Trophoblast cell (in vitro differentiated cells and primary cell): ENCODE measurements around the gene BZW2. TPM values are rescaled to one million over a fixed set of nuclear protein-coding genes. Genes with fewer than 3 reads are reported as not detected.
A peak's percentile ranks its signal among the peaks of the same experiment; 100 is the strongest.

ENCODE experiments used
- DNase-seq, 2 donors: peaks; one replicate each; pipeline ENCODE4 v3.0.0-alpha.2; 2016
- H2AFZ ChIP-seq: 2 replicates; pipeline ENCODE4 v1.6.1; 2013; ENCODE audit warnings: low read length, moderate library complexity, mild to moderate bottlenecking; ENCODE audit not compliant: insufficient read depth, poor library complexity
- H2AK5ac ChIP-seq: 2 replicates; pipeline ENCODE4 v1.6.1; 2013; ENCODE audit warnings: mild to moderate bottlenecking, low read length
- H2BK120ac ChIP-seq: 2 replicates; pipeline ENCODE4 v1.6.1; 2013; ENCODE audit warnings: low read length, mild to moderate bottlenecking, moderate library complexity; ENCODE audit not compliant: insufficient read depth, poor library complexity
- H2BK12ac ChIP-seq: 2 replicates; pipeline ENCODE4 v1.6.1; 2013; ENCODE audit warnings: mild to moderate bottlenecking, low read length, moderate library complexity
- H2BK5ac ChIP-seq: 2 replicates; pipeline ENCODE4 v1.6.1; 2013; ENCODE audit warnings: low read length, low read depth, moderate library complexity, mild to moderate bottlenecking; ENCODE audit not compliant: poor library complexity
- H3K14ac ChIP-seq: 2 replicates; pipeline ENCODE4 v1.6.1; 2013; ENCODE audit warnings: mild to moderate bottlenecking, low read length
- H3K18ac ChIP-seq: 2 replicates; pipeline ENCODE4 v1.6.1; 2013; ENCODE audit warnings: mild to moderate bottlenecking, low read length
- H3K23ac ChIP-seq: 2 replicates; pipeline ENCODE4 v1.6.1; 2013; ENCODE audit warnings: low read length
- H3K27ac ChIP-seq: 2 replicates; pipeline ENCODE4 v1.5.1; 2013; ENCODE audit warnings: low read depth, mild to moderate bottlenecking, inconsistent platforms, low read length, moderate library complexity
- H3K27me3 ChIP-seq: 2 replicates; pipeline ENCODE4 v1.6.1; 2013; ENCODE audit warnings: inconsistent platforms, mild to moderate bottlenecking, low read length, moderate library complexity; ENCODE audit not compliant: insufficient read depth
- H3K36me3 ChIP-seq, 2 experiments: 1 replicate in 1 of 2; 2 replicates in 1 of 2; pipeline ENCODE4 v1.6.1; 2013; ENCODE audit warnings: low read length in 2 of 2, mild to moderate bottlenecking in 2 of 2, moderate library complexity in 1 of 2; ENCODE audit not compliant: insufficient read depth in 2 of 2, control insufficient read depth in 1 of 2
- H3K4ac ChIP-seq: 2 replicates; pipeline ENCODE4 v1.6.1; 2013; ENCODE audit warnings: low read depth, mild to moderate bottlenecking, low read length, moderate library complexity
- H3K4me1 ChIP-seq, 2 experiments: 1 replicate in 1 of 2; 2 replicates in 1 of 2; pipeline ENCODE4 v1.6.1; 2013; ENCODE audit warnings: low read length in 2 of 2, mild to moderate bottlenecking in 2 of 2, moderate library complexity in 1 of 2; ENCODE audit not compliant: insufficient read depth in 2 of 2, control insufficient read depth in 1 of 2
- H3K4me2 ChIP-seq: 2 replicates; pipeline ENCODE4 v1.6.1; 2013; ENCODE audit warnings: inconsistent platforms, mild to moderate bottlenecking, low read length, moderate library complexity
- H3K4me3 ChIP-seq: 2 replicates; pipeline ENCODE4 v1.5.1; 2013; ENCODE audit warnings: mild to moderate bottlenecking, low read depth, low read length, inconsistent platforms
- H3K79me1 ChIP-seq: one replicate; pipeline ENCODE4 v1.6.1; 2013; ENCODE audit warnings: low read length
- H3K79me2 ChIP-seq: 2 replicates; pipeline ENCODE4 v1.6.1; 2013; ENCODE audit warnings: low read length, mild to moderate bottlenecking; ENCODE audit not compliant: control insufficient read depth, insufficient read depth, poor library complexity
- H3K9ac ChIP-seq: 2 replicates; pipeline ENCODE4 v1.6.1; 2013; ENCODE audit warnings: mild to moderate bottlenecking, low read length
- H3K9me3 ChIP-seq: 2 replicates; pipeline ENCODE4 v1.6.1; 2013; ENCODE audit warnings: low read depth, mild to moderate bottlenecking, control low read depth, inconsistent platforms, low read length; ENCODE audit not compliant: insufficient read depth
- H4K12ac ChIP-seq: 2 replicates; pipeline ENCODE4 v1.6.1; 2013; ENCODE audit warnings: low read depth, mild to moderate bottlenecking, low read length, moderate library complexity
- H4K8ac ChIP-seq: 2 replicates; pipeline ENCODE4 v1.6.1; 2013; ENCODE audit warnings: low read depth, mild to moderate bottlenecking, low read length, moderate library complexity
- H4K91ac ChIP-seq: one replicate; pipeline ENCODE4 v1.6.1; 2013; ENCODE audit warnings: low read depth, mild to moderate bottlenecking, low read length, moderate library complexity
- WGBS: extraction: QIAGEN DNeasy Blood & Tissue Kit; methylation state at CpG from one replicate; pipeline ENCODE4 v1.1.7; 2013; ENCODE audit warnings: missing lambda C conversion rate; ENCODE audit not compliant: insufficient read length, insufficient coverage; ENCODE audit errors: extremely low coverage; 5-methylcytosine and 5-hydroxymethylcytosine counted together
- polyA plus RNA-seq: library from polyadenylated mRNA; stranded (reverse); fragments of 200-250 nt; gene quantifications from 2 replicates; pipeline ENCODE4 v1.2.3, GENCODE V29; 2013

BZW2 gene
- 239 and 252 TPM in 2 replicates for polyA plus RNA-seq

GRCh38 chr7:16645593-16646471, at the start of gene BZW2, which contains the start of gene ANKMY2:
TSS of gene BZW2 (plus strand) at chr7:16646181. CDS start at chr7:16665444, 19,263 bp downstream.
TSS of gene ANKMY2 (minus strand) at chr7:16645754. CDS start at chr7:16645573, 181 bp downstream.
- H3K9me3 ChIP-seq, result peaks cover 1% of the 10 kb centered on the region
- H3K4me2 ChIP-seq, result peak within 1 kb of the TSS; percentile 91
- peak within 1 kb of the TSS; percentile 95 for H2AK5ac ChIP-seq
- H3K27me3 ChIP-seq, result no peaks in the 10 kb centered on the region
- DNase-seq, result peak; percentile 95 to 98
- H3K23ac ChIP-seq, result no peak within 1 kb of the TSS
- H4K8ac ChIP-seq, result peak within 1 kb of the TSS; percentile 78
- peak within 1 kb of the TSS; percentile 96 for H4K91ac ChIP-seq
- peak within 1 kb of the TSS; percentile 93 for H4K12ac ChIP-seq
- H3K4ac ChIP-seq, result peak within 1 kb of the TSS; percentile 93
- H3K9ac ChIP-seq, result peak within 1 kb of the TSS; percentile 90
- peak within 1 kb of the TSS; percentile 89 for H3K27ac ChIP-seq
- peak within 1 kb of the TSS; percentile 67 for H2BK12ac ChIP-seq
- no CpG with 5 or more reads among the region's 73 CpGs for WGBS
- H3K79me2 ChIP-seq, result peaks cover 21% of the 10 kb centered on the region
- H3K36me3 ChIP-seq, result no peaks in the 10 kb centered on the region
- H3K4me1 ChIP-seq, result peaks cover 2 to 10% of the 10 kb centered on the region in 2 experiments
- peak within 1 kb of the TSS; percentile 100 for H3K4me3 ChIP-seq
- H3K14ac ChIP-seq, result peak within 1 kb of the TSS; percentile 100
- H2AFZ ChIP-seq, result peak within 1 kb of the TSS; percentile 89
- peak within 1 kb of the TSS; percentile 99 for H2BK5ac ChIP-seq
- H3K18ac ChIP-seq, result peak within 1 kb of the TSS; percentile 100
- H2BK120ac ChIP-seq, result peak within 1 kb of the TSS; percentile 97
- H3K79me1 ChIP-seq, result peaks cover 18% of the 10 kb centered on the region

- no CpG with 5 or more reads among the region's 4 CpGs for WGBS
- H3K4me2 ChIP-seq, result no peak overlapping the region
- no peak overlapping the region for H4K91ac ChIP-seq
- no peak overlapping the region for H3K4ac ChIP-seq
- no peak overlapping the region for H2BK120ac ChIP-seq
- H3K79me1 ChIP-seq, result no peaks in the 10 kb centered on the region
- DNase-seq, result no peak
- no peak overlapping the region for H3K4me3 ChIP-seq
- H4K12ac ChIP-seq, result no peak overlapping the region
- peaks cover 7 to 12% of the 10 kb centered on the region in 2 experiments for H3K36me3 ChIP-seq
- H2BK12ac ChIP-seq, result no peak overlapping the region
- H2BK5ac ChIP-seq, result no peak overlapping the region
- H3K14ac ChIP-seq, result no peak overlapping the region
- no peaks in the 10 kb centered on the region for H3K27me3 ChIP-seq
- H3K23ac ChIP-seq, result no peak overlapping the region
- H3K79me2 ChIP-seq, result no peaks in the 10 kb centered on the region
- no peak overlapping the region for H3K27ac ChIP-seq
- no peak overlapping the region for H3K18ac ChIP-seq
- H3K9me3 ChIP-seq, result peaks cover 4% of the 10 kb centered on the region
- H4K8ac ChIP-seq, result no peak overlapping the region
- no peak overlapping the region for H2AK5ac ChIP-seq
- H3K4me1 ChIP-seq, result peaks cover 2 to 6% of the 10 kb centered on the region in 2 experiments
- no peak overlapping the region for H2AFZ ChIP-seq
- no peak overlapping the region for H3K9ac ChIP-seq
Observed at GRCh38 chr7:16598015-16598414, 48.0 kb upstream of the BZW2 start.

- H3K4me3 ChIP-seq, result no peak overlapping the region
- no CpG with 5 or more reads among the region's 7 CpGs for WGBS
- no peak overlapping the region for H2BK12ac ChIP-seq
- H3K23ac ChIP-seq, result no peak overlapping the region
- H3K9me3 ChIP-seq, result peaks cover 4% of the 10 kb centered on the region
- no peak overlapping the region for H3K9ac ChIP-seq
- H3K14ac ChIP-seq, result no peak overlapping the region
- H3K36me3 ChIP-seq, result peaks cover 10 to 16% of the 10 kb centered on the region in 2 experiments
- no peak overlapping the region for H2AFZ ChIP-seq
- H3K27me3 ChIP-seq, result no peaks in the 10 kb centered on the region
- no peak overlapping the region for H4K8ac ChIP-seq
- H3K27ac ChIP-seq, result no peak overlapping the region
- H3K79me1 ChIP-seq, result no peaks in the 10 kb centered on the region
- no peak overlapping the region for H3K18ac ChIP-seq
- H3K4ac ChIP-seq, result no peak overlapping the region
- H4K91ac ChIP-seq, result no peak overlapping the region
- no peak overlapping the region for H4K12ac ChIP-seq
- no peak overlapping the region for H2AK5ac ChIP-seq
- no peaks in the 10 kb centered on the region for H3K79me2 ChIP-seq
- no peak overlapping the region for H2BK120ac ChIP-seq
- H2BK5ac ChIP-seq, result no peak overlapping the region
- DNase-seq, result no peak
- peaks cover 2 to 5% of the 10 kb centered on the region in 2 experiments for H3K4me1 ChIP-seq
- no peak overlapping the region for H3K4me2 ChIP-seq
Observed at GRCh38 chr7:16599860-16600259, 46.1 kb upstream of the BZW2 start.

- H3K14ac ChIP-seq, result no peak overlapping the region
- no peak overlapping the region for H2AK5ac ChIP-seq
- no peak overlapping the region for H3K18ac ChIP-seq
Observed at GRCh38 chr7:16603633-16604032, 42.3 kb upstream of the BZW2 start.

More at GRCh38 chr7:16603633-16604032, 42.3 kb upstream of the BZW2 start:
- Histone ChIP-seq H3K9me3 (peaks cover 4% of the 10 kb centered on the region), H3K4ac (no peak overlapping the region), H2AFZ (no peak overlapping the region), H4K12ac (no peak overlapping the region), H3K27me3 (no peaks in the 10 kb centered on the region), H3K23ac (no peak overlapping the region), H3K27ac (no peak overlapping the region), H2BK12ac (no peak overlapping the region), H2BK120ac (no peak overlapping the region), H2BK5ac (no peak overlapping the region), H3K4me3 (no peak overlapping the region), H3K36me3 (peaks cover 16 to 19% of the 10 kb centered on the region in 2 experiments), H3K4me2 (no peak overlapping the region), H4K91ac (no peak overlapping the region), H3K4me1 (peaks cover 0 to 2% of the 10 kb centered on the region in 2 experiments), H3K79me1 (no peaks in the 10 kb centered on the region), H3K79me2 (no peaks in the 10 kb centered on the region), H3K9ac (no peak overlapping the region), H4K8ac (no peak overlapping the region)
- DNase-seq, result no peak
